GM15510 (cell line): ENCODE measurements around the gene IDH3B.

Experiments used
- POLR2A ChIP-seq: IDR thresholded peaks from 3 replicates; pipeline ENCODE4 v1.6.1; 2011; ENCODE audit warnings: borderline replicate concordance; ENCODE audit not compliant: insufficient read length; ENCODE audit errors: extremely low read depth

The IDH3B gene

GRCh38 chr20:2698912-2699311 is 34.9 kb upstream of the IDH3B start:
- TF ChIP-seq POLR2A, result no peak

- TF ChIP-seq POLR2A, result no peak
These were observed 34.3 kb upstream of the IDH3B start for GRCh38 chr20:2698186-2698817.

GRCh38 chr20:2697768-2698167 is 33.8 kb upstream of the IDH3B start:
- TF ChIP-seq POLR2A, result no peak

GRCh38 chr20:2696646-2697045 is 32.6 kb upstream of the IDH3B start:
- no peak for TF ChIP-seq POLR2A

- TF ChIP-seq POLR2A, result no peak
These were observed 31.4 kb upstream of the IDH3B start for GRCh38 chr20:2695206-2695983.

GRCh38 chr20:2694519-2694918 is 30.5 kb upstream of the IDH3B start:
- no peak for TF ChIP-seq POLR2A

- no peak for TF ChIP-seq POLR2A
These were observed 30.0 kb upstream of the IDH3B start for GRCh38 chr20:2694008-2694471.

GRCh38 chr20:2693286-2694007 is 29.4 kb upstream of the IDH3B start:
- TF ChIP-seq POLR2A, result no peak

- no peak for TF ChIP-seq POLR2A
These were observed 28.9 kb upstream of the IDH3B start for GRCh38 chr20:2692886-2693285.

GRCh38 chr20:2692036-2692885 is 28.2 kb upstream of the IDH3B start, which contains the start of gene EBF4:
Gene EBF4 (plus strand): TSS chr20:2692780. CDS start chr20:2693646, 866 bp downstream.
- no peak for TF ChIP-seq POLR2A

GRCh38 chr20:2691663-2692035 is 27.6 kb upstream of the IDH3B start:
- TF ChIP-seq POLR2A, result no peak

GRCh38 chr20:2691127-2691526 is 27.1 kb upstream of the IDH3B start:
- no peak for TF ChIP-seq POLR2A

GRCh38 chr20:2690718-2691117 is 26.7 kb upstream of the IDH3B start:
- TF ChIP-seq POLR2A, result no peak

GRCh38 chr20:2690213-2690612 is 26.2 kb upstream of the IDH3B start:
- no peak for TF ChIP-seq POLR2A
